Ovary (tissue), 3 donors: Measurements from ENCODE around the gene FRMD4A.

Experiments
- EP300 ChIP-seq: sonication (generic); formaldehyde crosslinking; IDR thresholded peaks from one replicate; pipeline ENCODE4 v1.6.1; 2017; ENCODE audit warnings: antibody characterized with exemption
- TF ChIP-seq, protein P1 (sequence below), 3 donors: fragments of 450-650 bp in 2 of 3; fragments of 200-600 bp in 1 of 3; IDR thresholded peaks; one replicate each; pipeline versions ENCODE4 v1.5.1 to v1.8.0; 2016 to 2022; ENCODE audit warnings: antibody characterized with exemption in 3 of 3, mild to moderate bottlenecking in 1 of 3
- donor health status: DM: no; HTN: no; CAD: no.

DNA sequence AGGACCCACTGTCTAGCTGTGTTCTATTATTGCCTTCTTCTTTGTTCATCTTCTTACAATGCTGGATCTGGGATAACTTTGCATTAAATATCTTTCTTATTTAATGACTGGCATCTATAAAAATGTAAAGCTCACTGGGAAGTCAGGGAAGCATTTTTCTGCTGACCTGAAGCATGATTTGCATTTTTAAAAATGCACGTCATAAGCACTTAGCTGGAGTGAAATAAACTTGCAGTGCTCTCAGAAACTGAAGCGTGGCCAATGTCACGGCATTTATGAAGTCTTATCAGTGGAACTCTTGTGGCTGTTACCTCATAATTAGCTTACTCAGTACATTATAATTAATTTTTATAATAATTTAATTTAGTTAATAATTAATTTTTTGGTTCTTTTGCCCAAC is 59.1 kb downstream of the FRMD4A start:
- TF ChIP-seq, protein P1, sequence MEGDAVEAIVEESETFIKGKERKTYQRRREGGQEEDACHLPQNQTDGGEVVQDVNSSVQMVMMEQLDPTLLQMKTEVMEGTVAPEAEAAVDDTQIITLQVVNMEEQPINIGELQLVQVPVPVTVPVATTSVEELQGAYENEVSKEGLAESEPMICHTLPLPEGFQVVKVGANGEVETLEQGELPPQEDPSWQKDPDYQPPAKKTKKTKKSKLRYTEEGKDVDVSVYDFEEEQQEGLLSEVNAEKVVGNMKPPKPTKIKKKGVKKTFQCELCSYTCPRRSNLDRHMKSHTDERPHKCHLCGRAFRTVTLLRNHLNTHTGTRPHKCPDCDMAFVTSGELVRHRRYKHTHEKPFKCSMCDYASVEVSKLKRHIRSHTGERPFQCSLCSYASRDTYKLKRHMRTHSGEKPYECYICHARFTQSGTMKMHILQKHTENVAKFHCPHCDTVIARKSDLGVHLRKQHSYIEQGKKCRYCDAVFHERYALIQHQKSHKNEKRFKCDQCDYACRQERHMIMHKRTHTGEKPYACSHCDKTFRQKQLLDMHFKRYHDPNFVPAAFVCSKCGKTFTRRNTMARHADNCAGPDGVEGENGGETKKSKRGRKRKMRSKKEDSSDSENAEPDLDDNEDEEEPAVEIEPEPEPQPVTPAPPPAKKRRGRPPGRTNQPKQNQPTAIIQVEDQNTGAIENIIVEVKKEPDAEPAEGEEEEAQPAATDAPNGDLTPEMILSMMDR (IDR thresholded peaks at IDR 0.05): no peak
- no peak for TF ChIP-seq EP300
